GM23338 (cell line): ENCODE measurements around the gene DCP2. TPM values are rescaled to one million over a fixed set of nuclear protein-coding genes. Genes with fewer than 3 reads are reported as not detected.

Experiments used
- ATAC-seq: fragments of 200-7000 bp; cut with Tn5 transposase; 3 replicates; pipeline ENCODE4 v1.9.1; 2020
- DNase-seq: peaks from one replicate; pipeline ENCODE4 v3.0.0-alpha.2; 2015; ENCODE audit warnings: low spot score
- H2AFZ ChIP-seq: fragments of 200-600 bp; sonication (generic); 2 replicates; pipeline ENCODE4 v1.8.0; 2016; ENCODE audit warnings: antibody characterized with exemption, mild to moderate bottlenecking, moderate library complexity
- H3F3A ChIP-seq: fragments of 200-600 bp; sonication (generic); replicated peaks from 2 replicates; pipeline ENCODE4 v1.8.0; 2017; ENCODE audit warnings: antibody characterized with exemption, mixed run types, low read depth
- H3K27ac ChIP-seq: fragments of 200-600 bp; sonication (generic); 2 replicates; pipeline ENCODE4 v1.6.1; 2016; ENCODE audit warnings: low read depth
- H3K27me3 ChIP-seq: fragments of 200-600 bp; sonication (generic); 2 replicates; pipeline ENCODE4 v1.8.0; 2016; ENCODE audit warnings: mild to moderate bottlenecking, mixed run types, moderate library complexity; ENCODE audit not compliant: insufficient read depth
- H3K36me3 ChIP-seq: fragments of 200-600 bp; sonication (generic); 2 replicates; pipeline ENCODE4 v1.8.0; 2016; ENCODE audit warnings: mild to moderate bottlenecking; ENCODE audit not compliant: insufficient read depth
- H3K4me1 ChIP-seq: fragments of 200-600 bp; sonication (generic); 2 replicates; pipeline ENCODE4 v1.8.0; 2016; ENCODE audit warnings: mild to moderate bottlenecking, moderate library complexity; ENCODE audit not compliant: insufficient read depth
- H3K4me2 ChIP-seq: fragments of 200-600 bp; sonication (generic); 2 replicates; pipeline ENCODE4 v1.7.1; 2017; ENCODE audit warnings: mixed run types
- H3K4me3 ChIP-seq: fragments of 200-600 bp; sonication (generic); 2 replicates; pipeline ENCODE4 v1.6.1; 2016; ENCODE audit warnings: mixed run types
- H3K79me2 ChIP-seq: fragments of 200-600 bp; sonication (generic); replicated peaks from 2 replicates; pipeline ENCODE4 v1.8.0; 2017; ENCODE audit warnings: mild to moderate bottlenecking; ENCODE audit not compliant: insufficient read depth
- H3K9me2 ChIP-seq: fragments of 200-600 bp; sonication (generic); 2 replicates; pipeline ENCODE4 v1.8.0; 2017; ENCODE audit not compliant: insufficient read depth
- H4K20me1 ChIP-seq: fragments of 200-600 bp; sonication (generic); replicated peaks from 2 replicates; pipeline ENCODE4 v1.8.0; 2017; ENCODE audit warnings: mild to moderate bottlenecking; ENCODE audit not compliant: insufficient read depth
- H3K27ac Mint-ChIP-seq: 2 replicates; pipeline ENCODE4 v1.8.0; 2020; ENCODE audit warnings: inconsistent platforms, mild to moderate bottlenecking, moderate library complexity, mixed read lengths
- H3K27me3 Mint-ChIP-seq: 3 replicates; pipeline ENCODE4 v1.8.0; 2022; ENCODE audit warnings: low read depth, mild to moderate bottlenecking, moderate library complexity, mixed read lengths, inconsistent platforms; ENCODE audit not compliant: insufficient read depth, poor library complexity
- H3K36me3 Mint-ChIP-seq: 3 replicates; pipeline ENCODE4 v1.8.0; 2021; ENCODE audit warnings: low read depth, mild to moderate bottlenecking, inconsistent platforms, moderate library complexity, mixed read lengths
- H3K4me1 Mint-ChIP-seq: 3 replicates; pipeline ENCODE4 v1.8.0; 2020; ENCODE audit warnings: mild to moderate bottlenecking, inconsistent platforms, mixed read lengths
- H3K4me3 Mint-ChIP-seq: 3 replicates; pipeline ENCODE4 v1.8.0; 2021; ENCODE audit warnings: moderate library complexity, mild to moderate bottlenecking, inconsistent platforms, mixed read lengths
- H3K9me3 Mint-ChIP-seq: 3 replicates; pipeline ENCODE4 v1.8.0; 2020; ENCODE audit warnings: moderate library complexity, mild to moderate bottlenecking, inconsistent platforms, mixed read lengths
- CREB1 ChIP-seq: fragments of 250-450 bp; sonication (Bioruptor Pico); IDR thresholded peaks from 2 replicates; pipeline ENCODE4 v1.5.0; 2020; ENCODE audit warnings: low read depth, mild to moderate bottlenecking, moderate library complexity
- CTCF ChIP-seq, 2 experiments: fragments of 200-600 bp in 1 of 2; sonication (generic) in 1 of 2; conservative IDR thresholded peaks; 2 replicates each; pipeline versions ENCODE4 v1.5.1 to v1.6.1; 2016 to 2017; ENCODE audit warnings: antibody characterized with exemption in 2 of 2, low read depth in 2 of 2, mild to moderate bottlenecking in 2 of 2, moderate library complexity in 1 of 2
- ETS1 ChIP-seq: IDR thresholded peaks from 2 replicates; pipeline ENCODE4 v1.6.1; 2016; ENCODE audit warnings: antibody characterized with exemption
- EZH2 ChIP-seq: fragments of 200-600 bp; sonication (generic); IDR thresholded peaks from one replicate; pipeline ENCODE4 v1.8.0; 2017; ENCODE audit warnings: antibody characterized with exemption, mild to moderate bottlenecking, low read depth; ENCODE audit not compliant: unreplicated experiment
- EZH2phosphoT487 ChIP-seq: fragments of 200-600 bp; sonication (generic); IDR thresholded peaks from one replicate; pipeline ENCODE4 v1.8.1; 2018; ENCODE audit warnings: antibody characterized with exemption; ENCODE audit not compliant: unreplicated experiment
- JUNB ChIP-seq: IDR thresholded peaks from one replicate; pipeline ENCODE4 v1.6.1; 2016; ENCODE audit warnings: antibody characterized with exemption; ENCODE audit not compliant: unreplicated experiment
- NANOG ChIP-seq: IDR thresholded peaks from 2 replicates; pipeline ENCODE4 v1.6.1; 2016; ENCODE audit warnings: antibody characterized with exemption, borderline replicate concordance
- POLR2AphosphoS5 ChIP-seq: IDR thresholded peaks from 2 replicates; pipeline ENCODE4 v1.6.1; 2016; ENCODE audit warnings: antibody characterized with exemption, low read depth
- REST ChIP-seq: IDR thresholded peaks from one replicate; pipeline ENCODE4 v1.6.1; 2018; ENCODE audit warnings: antibody characterized with exemption; ENCODE audit not compliant: unreplicated experiment
- STAT1 ChIP-seq: IDR thresholded peaks from one replicate; pipeline ENCODE4 v1.6.1; 2016; ENCODE audit warnings: antibody characterized with exemption; ENCODE audit not compliant: unreplicated experiment
- ZNF462 ChIP-seq: fragments of 250-450 bp; sonication (Bioruptor Pico); IDR thresholded peaks from 2 replicates; pipeline ENCODE4 v1.5.0; 2020; ENCODE audit warnings: mild to moderate bottlenecking, moderate library complexity
- polyA plus RNA-seq: library from polyadenylated mRNA; unstranded; fragments of >200 nt; fragmentation: Nextera tagmentation; extraction: Ambion mirVana; gene quantifications from 2 replicates; pipeline ENCODE4 v1.2.1, GENCODE V29; 2016
- total RNA-seq: library from RNA; depleted of rRNA; stranded (reverse); fragments of >200 nt; shearing (Covaris generic); gene quantifications from 2 replicates; pipeline ENCODE4 v1.2.3, GENCODE V29; 2014

The DCP2 gene
- total and polyA plus RNA-seq, 2 experiments from 2014 or later, result 96.6 to 165 TPM

GRCh38 chr5:113058706-113059226, 82.2 kb downstream of the DCP2 start (continued):
- TF ChIP-seq REST (no peak), EZH2 (no peak), EZH2phosphoT487 (no peak)

- no peaks in the 10 kb centered on the region for H3K79me2 ChIP-seq
- no peak overlapping the region for H2AFZ ChIP-seq
- Mint-ChIP-seq H3K27ac (peak overlapping the region; percentile 47; the same call in 1 of the 2 replicates), H3K9me3 (no peaks in the 10 kb centered on the region; the same call in 2 of the 3 replicates), H3K27me3 (peaks cover 10% of the 10 kb centered on the region), H3K4me3 (no peak overlapping the region), H3K4me1 (peaks cover 17% of the 10 kb centered on the region), H3K36me3 (peaks cover 12% of the 10 kb centered on the region; the same call in 1 of the 3 replicates)
- 0 out of 2 replicates have a peak overlapping the region, but pooled peaks have one; percentile 45 for H3K27ac ChIP-seq
- ATAC-seq (no peak; the same call in 2 of the 3 replicates), DNase-seq (no peak)
- no peak overlapping the region for H3K4me3 ChIP-seq
- H3K4me1 ChIP-seq, result no peaks in the 10 kb centered on the region
- 0 out of 2 replicates have a peak, but pooled peaks cover 3% of the 10 kb centered on the region for H3F3A ChIP-seq
- H3K4me2 ChIP-seq, result no peak overlapping the region
- H3K36me3 ChIP-seq, result no peaks in the 10 kb centered on the region
- no peaks in the 10 kb centered on the region for H4K20me1 ChIP-seq
- H3K9me2 ChIP-seq, result no peaks in the 10 kb centered on the region
- no peaks in the 10 kb centered on the region for H3K27me3 ChIP-seq
- no peak for TF ChIP-seq EZH2phosphoT487
- TF ChIP-seq ETS1, result no peak
- no peak for TF ChIP-seq CREB1 (CRISPR knock-in tag)
- no peak for TF ChIP-seq CTCF (conservative IDR thresholded peaks at IDR 0.05; ENCODE audit: low read depth in 2 of 2)
- TF ChIP-seq POLR2AphosphoS5, result no peak
- TF ChIP-seq ZNF462 (CRISPR knock-in tag), result no peak
- no peak for TF ChIP-seq EZH2
- no peak for TF ChIP-seq NANOG
- no peak for TF ChIP-seq JUNB
- no peak for TF ChIP-seq STAT1
Measured at GRCh38 chr5:113059232-113060040, 82.8 kb downstream of the DCP2 start.
